GM21526 (cell line): ENCODE measurements around the gene ABR.

Experiments
- ATAC-seq: cut with Tn5 transposase; IDR thresholded peaks from one replicate; pipeline ENCODE4 v1.9.1; 2021; ENCODE audit warnings: moderate library complexity; ENCODE audit not compliant: unreplicated experiment, low FRiP score

Gene ABR

DNA sequence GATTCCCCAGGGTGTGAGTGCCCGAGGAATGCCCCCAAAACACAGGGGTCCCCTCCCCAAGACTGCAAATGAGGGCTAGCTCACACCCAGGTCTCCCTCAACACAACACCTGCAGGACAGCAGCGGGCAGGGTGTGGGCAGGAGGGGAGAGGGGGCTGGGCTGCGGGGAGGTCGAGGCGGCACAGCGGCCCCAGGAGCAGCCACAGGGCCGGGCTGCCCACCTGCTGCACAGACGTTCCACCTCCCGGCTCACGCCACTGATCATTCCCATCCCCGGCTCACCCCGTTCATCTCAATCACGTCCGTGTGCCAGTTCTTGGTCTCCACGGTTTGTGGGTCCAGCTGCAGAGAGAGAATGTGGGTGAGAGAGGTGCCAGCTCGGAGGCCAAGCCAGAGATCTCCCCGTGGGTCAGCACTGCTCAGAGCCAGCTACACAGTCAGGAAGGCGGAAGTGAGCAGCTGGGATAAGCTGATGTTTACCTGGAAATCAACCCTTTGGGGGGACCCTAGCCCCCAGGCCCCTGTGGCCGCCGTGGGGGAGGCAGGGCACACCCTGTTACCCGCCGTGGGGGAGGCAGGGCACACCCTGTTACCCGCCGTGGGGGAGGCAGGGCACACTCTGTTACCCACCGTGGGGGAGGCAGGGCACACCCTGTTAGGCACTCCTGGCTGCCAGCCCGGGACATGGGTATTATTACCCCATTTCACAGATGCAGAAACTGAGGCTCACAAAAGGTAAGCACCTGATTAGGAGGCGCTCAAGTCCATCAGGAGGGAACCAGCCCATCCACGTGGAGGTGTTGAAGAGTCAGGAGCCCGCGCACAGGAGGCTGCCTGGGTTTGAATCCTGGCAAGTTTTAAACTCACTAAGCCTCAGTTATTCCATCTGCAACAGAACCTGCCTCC is 166.7 kb downstream of the ABR start:
- no peak for ATAC-seq

DNA sequence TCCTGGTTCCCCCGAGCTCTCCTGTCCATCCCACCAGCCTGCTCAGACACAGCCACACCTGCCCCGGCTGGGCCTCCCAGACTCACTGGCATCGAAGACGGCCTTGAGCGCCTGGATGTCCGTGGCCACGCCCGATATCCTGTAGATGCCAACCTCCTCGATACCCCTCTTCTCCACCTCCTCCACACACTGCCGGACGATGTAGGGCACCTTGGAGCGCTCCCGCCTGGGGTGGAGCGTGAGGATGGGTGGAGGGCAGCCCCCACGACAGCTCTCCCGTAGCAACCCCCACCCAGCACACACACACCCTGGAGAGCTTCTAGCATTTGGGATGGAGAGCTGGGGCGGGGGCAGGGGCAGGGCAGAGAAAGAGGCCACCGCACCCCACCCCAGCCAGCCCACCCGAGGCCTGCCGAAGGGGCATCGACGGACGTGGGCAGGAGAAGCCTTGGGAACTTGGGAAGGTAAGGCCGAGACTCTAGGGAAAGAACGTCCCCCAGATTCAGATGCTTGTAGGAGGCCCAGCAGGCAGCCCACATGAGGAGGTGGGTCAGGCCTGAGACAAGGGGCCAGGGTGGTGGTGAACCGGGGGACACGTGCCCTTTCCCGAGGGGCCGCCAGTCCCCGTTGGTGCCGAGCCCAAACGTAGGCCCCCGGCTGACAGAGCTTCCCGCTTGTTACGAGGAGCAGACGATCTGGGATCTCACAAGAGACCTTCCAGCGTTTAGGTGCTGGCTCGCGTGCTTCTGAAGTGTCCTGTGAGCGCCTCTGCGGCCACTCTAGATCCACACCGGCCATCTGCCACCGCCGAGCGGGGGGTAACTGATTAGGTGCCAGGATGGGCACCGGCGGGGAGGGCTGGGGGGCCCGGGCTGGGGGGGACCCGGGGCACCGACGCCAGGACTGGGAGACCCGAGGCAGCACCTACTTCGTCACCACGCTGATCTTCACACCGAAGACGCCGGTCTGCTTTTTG is 167.7 kb downstream of the ABR start:
- no peak for ATAC-seq

DNA sequence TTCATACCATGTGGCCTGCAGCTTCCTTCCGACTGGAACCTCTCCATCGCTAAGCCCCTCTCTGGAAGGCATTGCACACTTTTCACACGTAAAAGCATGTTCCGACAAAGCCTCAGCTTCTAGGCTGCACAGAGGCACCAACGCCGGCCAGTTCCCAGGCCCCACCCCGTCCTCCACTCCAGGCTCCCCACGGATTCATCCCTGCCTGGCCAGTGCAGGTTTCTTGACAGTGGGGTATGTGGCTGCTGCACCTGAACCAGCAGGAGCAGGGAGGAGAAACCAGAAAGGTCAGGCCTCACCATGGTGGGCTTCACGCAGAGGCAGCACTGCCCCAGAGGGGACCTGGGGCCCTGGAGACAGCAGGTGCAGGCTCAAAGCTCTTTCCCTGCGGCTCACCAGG is 168.6 kb downstream of the ABR start:
- no peak for ATAC-seq

DNA sequence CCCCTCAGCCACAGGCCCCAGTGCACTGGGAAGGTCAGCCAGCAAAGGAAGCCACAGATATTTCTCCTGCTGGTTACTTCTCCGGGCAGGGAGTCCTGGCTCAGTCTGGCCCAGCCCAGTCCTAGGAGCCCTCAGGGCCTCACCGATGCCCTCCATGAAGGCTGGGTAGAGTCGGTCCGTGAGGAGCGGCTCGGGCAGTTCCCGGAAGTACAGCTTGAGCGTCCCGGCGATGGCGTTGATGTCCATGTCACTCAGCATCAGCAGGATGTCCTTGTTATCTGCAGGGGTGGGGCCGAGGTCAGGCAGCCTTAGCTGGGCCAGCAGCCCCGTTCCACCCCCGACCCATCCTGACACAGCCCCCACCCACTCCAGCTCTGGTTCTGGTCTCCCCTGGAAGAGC is 169.2 kb downstream of the ABR start:
- no peak for ATAC-seq

DNA sequence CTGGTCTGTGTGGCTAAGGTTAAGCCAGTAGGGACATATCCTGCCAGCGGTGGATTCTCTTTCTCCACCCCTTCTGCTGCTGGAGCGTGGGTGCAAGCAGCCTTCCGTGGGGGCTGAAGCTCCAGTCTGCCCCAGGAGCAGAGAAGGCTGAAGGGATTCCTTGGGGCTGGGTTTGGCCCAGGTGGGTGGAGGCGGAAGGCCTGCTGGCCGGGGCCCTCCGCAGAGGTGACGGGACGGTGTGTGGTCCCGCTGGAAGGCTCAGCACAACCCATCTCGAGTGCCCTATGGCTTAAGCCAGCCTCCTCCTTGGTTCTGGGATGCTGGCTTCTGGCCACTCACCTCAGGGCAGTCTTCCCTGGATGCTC is 169.7 kb downstream of the ABR start:
- ATAC-seq, result no peak

DNA sequence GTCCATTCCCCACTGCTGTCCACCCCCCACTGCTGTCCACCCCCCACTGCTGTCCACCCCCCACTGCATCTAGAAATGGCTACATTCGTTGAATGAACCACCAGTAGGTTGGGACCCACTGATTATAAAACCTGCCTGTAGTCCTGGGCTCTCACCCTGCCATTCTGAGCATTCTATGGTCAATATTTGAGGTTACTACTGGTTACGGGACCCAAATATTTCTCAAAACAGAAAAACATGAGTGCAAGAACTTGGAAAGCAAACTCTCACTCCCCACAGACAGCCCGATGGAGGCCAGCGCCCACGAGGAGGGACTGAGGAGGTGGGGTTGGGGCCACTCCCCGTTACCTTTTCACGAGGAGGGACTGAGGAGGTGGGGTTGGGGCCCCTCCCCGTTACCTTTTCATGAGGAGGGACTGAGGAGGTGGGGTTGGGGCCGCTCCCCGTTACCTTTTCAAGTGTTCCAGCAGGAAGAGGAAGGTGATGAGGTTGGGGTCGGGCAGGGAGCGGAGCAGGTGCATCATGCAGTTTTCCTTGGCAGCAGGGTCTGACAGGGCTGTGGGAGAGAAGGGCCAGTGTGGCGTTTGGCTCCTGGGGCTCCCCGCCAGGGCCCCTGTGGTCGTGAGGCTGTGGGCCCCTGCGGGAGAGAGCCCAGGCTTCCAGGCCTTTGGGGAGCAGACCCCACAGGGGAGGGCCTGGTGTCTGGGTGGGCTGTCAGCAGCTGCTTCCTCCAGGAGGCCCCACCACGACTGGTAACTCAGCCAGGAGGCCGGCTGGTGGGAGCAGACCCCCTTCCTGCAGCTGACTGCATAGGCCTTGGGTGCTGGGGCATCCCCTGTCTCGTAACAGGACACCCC is 170.3 kb downstream of the ABR start:
- no peak for ATAC-seq

DNA sequence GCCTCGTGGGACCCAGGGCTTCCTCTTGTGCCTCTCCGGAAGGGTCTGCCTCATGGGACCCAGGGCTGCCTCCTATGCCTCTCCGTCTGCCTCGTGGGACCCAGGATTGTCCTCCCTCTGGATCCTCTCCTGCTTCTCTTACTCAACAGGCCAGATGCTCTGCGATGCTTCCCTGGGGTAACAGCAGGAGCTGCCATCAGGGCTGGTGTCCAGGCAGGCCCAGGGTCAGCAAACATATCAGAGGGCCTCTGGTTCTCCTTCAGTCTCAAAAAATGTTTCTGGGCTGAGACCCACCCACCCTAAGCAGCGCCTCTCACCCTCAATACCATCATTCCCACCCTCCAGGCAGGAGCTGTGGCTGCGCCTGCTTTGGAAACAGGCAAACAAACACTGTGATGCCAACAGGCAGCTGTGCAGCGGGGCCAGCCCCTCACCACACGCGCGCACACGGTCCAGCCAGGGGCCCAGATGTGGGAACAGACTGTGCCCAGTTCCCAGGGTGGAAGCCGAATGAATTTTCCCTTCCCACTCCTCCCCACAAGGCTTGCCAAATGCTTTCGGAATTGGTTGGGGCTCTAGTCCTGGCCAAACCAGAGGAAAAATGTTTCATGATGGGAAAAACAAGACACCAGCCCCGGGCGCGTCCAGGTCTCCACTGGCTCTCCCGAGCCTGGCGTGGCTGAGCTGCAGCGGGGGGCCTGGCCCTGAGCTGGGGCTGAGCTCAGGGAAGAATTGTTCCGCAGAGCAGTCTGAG is 171.6 kb downstream of the ABR start:
- no peak for ATAC-seq

DNA sequence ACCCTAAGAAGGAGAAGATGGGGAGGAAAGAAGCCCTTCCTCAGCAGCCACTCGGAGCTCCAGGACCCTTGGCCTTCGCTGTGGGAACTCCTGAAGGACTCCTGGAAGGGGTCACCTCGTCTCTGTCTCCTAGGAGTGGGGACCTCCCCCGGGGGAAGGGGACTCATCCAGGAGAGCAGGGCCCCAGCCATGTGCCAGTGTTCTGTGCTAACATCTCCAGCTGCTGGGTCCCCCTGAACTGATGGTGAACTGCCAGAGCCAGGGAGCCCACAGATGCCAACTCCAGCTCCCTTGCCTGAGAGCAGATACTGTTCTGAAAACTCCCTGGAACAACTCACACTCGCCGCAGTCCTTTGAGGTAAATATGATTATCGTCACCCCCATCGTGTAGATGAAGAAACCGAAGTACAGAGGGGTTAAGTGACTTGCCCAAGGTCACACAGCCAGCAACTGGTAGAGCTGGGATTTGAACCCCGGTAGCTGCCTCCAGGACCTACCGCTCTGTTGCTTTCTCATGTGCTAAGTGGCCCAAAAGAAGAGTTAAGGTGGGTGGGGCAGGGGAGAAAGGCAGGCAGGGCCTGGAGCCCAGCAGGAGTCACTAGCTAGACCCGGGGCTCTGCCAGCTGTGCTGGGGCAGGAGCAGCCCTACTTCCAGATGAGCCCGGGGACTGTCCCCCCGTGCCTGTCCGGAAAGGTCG is 172.3 kb downstream of the ABR start:
- no peak for ATAC-seq

DNA sequence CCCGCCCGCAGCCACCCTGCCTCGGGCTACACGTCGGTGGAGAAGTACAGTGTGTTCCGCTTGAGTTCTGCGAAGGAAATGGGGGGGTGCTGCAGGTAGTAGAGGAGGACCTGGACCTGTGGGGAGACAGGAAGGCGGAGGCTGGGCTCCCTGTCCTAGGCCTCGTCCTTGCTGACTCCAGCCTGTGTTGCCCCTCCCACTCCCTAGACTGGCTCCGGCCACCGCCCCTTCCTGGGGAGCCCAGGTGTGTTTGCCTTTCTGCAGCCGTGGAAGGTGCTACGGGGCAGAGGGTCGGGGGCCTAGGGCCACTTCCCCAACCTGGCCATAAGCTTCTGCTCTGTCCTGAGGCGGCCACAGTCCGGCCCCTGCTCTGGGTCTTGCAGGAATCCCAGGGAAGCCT is 173.7 kb downstream of the ABR start:
- ATAC-seq, result no peak

DNA sequence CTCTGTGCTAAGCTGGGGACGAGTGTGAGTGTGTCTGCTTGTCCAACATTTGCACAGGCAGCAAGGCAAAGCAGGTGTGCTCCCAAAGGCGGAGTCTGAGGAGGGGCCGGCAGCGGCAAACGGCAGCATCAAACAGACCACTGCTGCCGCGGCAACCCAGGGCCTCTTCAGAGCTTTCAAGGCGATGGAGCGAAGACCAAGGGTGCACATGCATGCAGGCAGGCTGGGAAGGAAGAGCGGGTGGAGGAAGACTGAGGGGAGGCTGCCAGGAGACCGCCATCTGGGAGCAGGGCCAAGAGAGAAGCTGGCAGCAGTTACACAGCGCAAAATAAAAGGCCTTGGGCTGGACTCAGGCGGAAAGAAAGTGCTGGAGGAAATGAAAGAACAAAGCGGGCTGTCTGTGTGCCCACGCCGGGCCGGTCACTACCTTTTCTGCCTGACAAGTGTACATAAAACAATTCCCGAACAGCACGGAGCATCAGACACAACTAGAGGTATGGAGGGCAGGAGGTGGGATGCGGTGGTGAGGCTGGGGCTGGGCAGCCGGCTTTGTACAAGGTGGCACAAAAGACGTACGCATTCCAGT is 174.3 kb downstream of the ABR start:
- no peak for ATAC-seq

DNA sequence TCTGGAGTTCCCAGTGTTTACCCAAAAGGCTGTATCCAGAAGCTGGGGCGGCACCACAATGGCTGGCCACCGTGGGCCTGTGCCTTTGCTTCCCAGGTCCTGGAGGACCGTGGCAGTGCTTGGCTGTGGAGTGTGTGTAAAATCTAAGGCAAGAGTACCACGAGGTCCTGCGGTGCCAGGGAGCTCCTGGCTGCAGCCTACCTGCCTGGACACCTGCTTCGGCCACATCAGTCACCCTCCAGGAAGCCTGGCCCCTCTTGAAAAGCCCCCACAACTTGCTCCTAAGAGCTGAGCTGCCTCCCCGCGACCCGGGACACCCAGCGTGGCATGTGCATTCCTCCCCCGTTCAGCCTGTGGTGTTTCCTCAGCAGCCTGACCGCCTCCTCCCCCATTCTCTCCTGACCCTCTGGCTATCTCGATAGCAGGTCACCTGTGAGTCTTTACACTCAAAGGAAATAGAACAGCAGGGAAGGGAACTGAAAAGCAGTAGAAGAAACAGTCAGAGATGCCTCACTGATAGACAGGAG is 174.9 kb downstream of the ABR start:
- no peak for ATAC-seq

DNA sequence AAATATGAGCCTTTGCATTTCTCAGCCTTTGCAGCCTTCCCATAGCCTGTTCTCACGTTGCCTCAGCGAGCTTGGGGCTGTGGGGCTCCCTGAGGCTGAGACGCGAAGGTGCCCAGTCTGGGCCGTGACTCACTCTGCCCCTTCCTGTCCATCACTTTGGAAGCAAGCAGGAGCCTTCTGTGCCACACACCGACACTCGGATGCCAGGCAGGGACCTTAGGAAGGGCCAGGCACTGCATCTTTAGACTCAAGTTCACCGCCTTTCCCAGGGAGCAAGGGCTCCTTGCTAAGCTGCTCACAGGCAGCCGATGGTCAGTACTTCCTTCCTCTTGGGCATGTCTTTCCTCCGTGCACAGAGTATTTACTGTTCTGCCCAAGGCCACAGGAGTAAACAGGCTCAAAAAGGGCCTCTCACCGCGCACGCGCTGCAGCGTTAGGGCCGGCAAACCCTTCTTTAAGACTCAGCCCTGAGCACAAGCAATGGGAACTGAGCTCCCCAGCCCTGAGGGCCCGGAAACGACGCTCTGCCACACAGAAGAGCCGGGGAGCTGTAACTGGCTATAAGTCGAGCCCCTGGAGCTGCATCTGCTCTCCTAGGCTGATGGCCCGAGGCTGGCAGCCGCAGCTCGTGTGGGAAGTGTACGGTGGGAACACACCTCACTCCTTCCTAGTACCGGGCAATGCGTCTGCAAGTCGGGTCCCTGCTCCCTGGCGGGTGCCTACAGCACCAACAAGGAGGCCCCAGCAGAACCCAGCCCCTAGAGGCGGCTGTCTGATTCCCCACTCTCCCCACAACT is 175.6 kb downstream of the ABR start:
- no peak for ATAC-seq

DNA sequence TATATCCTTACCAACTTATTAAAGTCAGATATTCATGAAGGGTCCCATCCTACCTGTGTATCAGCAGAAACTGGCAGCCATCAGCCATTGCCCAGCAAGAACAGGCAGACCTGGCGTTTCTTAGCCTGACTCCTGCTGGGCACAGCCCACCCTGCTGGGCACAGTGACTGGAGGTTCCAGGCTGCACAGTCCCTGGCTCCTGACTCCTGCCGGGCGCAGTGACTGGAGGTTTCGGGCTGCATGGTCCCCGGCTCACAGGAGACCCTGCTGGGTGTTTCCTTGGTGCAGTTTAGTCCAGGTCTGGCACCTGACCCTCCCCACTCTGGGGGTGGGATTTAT is 176.2 kb downstream of the ABR start:
- no peak for ATAC-seq

DNA sequence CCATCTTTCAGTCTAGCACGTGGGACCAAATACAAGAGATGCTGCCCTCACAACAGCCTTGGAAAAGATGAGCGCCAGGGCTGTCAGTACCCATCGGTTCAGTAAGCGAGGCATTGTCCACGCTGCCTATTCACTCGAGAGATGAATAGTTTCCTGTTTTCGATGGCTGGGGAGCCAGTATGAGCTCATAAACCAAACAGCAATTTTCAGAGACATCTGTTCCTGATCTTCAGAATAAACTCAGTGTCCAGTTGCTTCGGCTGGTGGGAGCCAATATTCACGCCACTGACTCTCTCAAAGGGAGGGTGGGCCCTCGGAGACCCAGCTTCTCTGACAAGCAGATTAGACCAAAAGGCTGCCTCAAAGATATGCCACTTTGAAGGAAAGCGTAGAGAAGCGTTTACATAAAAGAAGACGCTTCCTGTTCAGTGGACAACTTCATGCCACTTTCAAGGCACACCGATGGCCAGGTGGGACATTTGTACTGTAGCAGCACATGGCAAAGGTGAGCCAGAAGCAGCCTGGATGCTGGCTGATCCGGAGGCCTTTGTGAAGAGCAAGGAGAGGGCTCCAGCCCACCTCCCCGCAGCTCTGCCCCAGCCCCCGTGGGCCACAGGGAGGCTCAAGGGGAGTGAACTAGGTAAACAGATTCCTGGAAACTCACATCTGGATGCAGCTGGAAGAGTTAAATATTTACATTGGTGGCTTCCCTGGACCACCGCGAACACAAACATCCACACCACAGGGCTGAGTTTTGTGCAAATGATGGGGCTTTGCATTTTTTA is 176.8 kb downstream of the ABR start:
- ATAC-seq, result no peak

DNA sequence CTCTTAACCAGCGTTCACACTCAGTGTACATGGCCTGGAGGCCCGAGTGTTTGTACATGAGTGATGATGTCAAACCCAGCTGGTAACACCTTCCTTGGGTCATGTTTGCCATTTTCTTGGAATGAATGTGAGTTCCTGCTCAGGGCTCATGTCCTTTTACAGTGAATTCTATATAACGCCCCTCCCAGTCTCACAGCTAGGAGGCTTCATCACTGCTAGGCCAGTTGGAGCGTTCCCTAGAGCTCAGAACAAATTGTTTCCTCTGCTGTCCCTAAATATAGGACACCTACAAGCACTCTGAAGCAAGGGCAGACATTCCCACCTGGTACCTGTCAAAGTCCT is 177.4 kb downstream of the ABR start:
- ATAC-seq, result no peak

DNA sequence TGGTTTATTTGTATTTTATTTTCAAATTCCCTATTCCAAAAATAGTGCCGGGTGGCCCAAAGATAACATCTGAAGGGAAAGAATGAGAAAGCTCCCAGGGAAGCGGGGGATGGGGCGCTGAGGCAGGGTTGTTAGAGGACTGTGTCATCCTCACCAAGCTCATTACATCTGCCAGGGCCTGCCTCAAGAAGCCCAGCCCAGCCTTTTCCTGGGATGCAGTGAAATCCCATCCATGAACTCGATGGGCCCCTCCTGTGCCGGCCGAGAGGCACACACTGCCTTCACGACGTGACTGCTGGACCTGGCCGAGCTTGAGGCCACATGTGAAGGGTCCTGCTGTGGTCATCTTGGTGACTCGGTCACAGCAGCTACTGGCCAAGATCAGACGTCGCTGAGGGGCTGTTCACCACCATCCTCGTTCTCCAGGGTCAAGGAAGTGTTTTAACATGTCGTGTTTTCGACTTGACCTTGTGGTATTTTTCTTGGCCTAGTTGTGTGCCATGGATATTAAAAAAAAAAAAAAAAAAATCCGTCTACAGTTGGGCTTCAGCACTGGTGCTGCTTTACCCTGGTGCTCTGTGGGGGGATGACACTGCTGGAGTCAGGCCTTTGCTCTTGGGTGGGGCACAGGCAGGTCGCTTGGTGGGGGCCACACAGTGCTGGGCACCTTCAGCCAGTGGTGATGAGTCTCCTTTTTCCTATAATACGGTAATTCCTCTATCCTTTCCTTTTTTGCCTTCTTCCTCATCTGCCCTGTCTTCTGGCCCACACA is 178.0 kb downstream of the ABR start:
- ATAC-seq, result no peak
